RWPE1 (cell line): ENCODE data around the gene GNAQ.

Experiments
- CTCF ChIA-PET: fragments of 350-600 bp; sonication (Branson Sonifier 250); formaldehyde crosslinking; extraction: SDS; loops from one replicate; lab custom pipeline; 2021; lab: Yijun Ruan, JAX
- POLR2A ChIA-PET: fragments of 400-600 bp; formaldehyde crosslinking; extraction: SDS; loops from one replicate; lab custom pipeline; 2020; ENCODE audit warnings: antibody characterized with exemption; ENCODE audit not compliant: low non-redundant PET; lab: Yijun Ruan, JAX
- DNase-seq: peaks from one replicate; pipeline ENCODE4 v3.0.0; 2012; ENCODE audit warnings: low spot score
- H3K27ac ChIP-seq: fragments of 450-650 bp; 2 replicates; pipeline ENCODE4 v1.5.1; 2017
- TF ChIP-seq, protein P1 (sequence below): fragments of 450-650 bp; conservative IDR thresholded peaks from 2 replicates; pipeline ENCODE4 v1.5.1; 2017; ENCODE audit warnings: low read depth, mild to moderate bottlenecking

GNAQ gene

DNA sequence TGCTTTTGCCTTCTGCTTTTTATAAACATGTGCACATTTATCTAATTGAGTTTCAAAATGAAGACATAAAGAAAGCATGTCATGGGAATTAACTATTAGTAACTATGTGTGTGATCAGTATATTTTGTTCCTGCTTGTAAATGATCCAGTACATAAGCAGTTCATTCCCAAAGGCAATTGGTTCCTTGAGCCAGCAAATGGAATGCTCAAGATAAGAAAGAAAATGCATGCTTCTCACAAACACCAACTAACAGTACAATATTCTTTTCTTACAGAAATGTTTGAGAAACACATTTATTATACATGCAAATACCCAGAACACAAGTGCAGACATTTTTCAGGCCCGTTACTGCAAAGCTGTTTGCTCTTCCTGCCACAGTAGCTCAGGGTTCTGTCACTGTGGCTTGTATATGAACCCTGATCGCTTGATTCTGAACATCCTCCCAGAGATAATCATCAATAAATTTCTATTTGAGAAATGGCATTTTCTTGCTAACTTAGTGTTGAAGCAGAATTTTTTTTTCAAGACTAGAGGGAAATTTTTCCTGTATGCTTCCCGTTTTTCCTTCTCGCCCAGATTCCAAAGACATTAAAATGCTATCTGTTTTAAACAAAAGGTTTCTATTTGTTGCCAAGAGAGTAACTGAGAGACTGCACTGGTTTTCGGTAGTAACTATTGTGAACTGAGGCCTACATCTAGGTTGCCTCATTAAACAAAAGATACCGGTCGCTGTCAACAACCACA lies 1.9 kb downstream of the GNAQ start:
- TF ChIP-seq, protein P1, sequence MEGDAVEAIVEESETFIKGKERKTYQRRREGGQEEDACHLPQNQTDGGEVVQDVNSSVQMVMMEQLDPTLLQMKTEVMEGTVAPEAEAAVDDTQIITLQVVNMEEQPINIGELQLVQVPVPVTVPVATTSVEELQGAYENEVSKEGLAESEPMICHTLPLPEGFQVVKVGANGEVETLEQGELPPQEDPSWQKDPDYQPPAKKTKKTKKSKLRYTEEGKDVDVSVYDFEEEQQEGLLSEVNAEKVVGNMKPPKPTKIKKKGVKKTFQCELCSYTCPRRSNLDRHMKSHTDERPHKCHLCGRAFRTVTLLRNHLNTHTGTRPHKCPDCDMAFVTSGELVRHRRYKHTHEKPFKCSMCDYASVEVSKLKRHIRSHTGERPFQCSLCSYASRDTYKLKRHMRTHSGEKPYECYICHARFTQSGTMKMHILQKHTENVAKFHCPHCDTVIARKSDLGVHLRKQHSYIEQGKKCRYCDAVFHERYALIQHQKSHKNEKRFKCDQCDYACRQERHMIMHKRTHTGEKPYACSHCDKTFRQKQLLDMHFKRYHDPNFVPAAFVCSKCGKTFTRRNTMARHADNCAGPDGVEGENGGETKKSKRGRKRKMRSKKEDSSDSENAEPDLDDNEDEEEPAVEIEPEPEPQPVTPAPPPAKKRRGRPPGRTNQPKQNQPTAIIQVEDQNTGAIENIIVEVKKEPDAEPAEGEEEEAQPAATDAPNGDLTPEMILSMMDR, result no peak
- POLR2A ChIA-PET, result no interaction called here
- peak overlapping the region; percentile 91 for H3K27ac ChIP-seq
- CTCF ChIA-PET, result interaction anchor here (0.6 to 1.0 kb wide), 2 partner anchors 110 to 188 kb away, joined by 3 read pairs; no protein-coding TSS in a partner anchor
- no peak for DNase-seq

DNA sequence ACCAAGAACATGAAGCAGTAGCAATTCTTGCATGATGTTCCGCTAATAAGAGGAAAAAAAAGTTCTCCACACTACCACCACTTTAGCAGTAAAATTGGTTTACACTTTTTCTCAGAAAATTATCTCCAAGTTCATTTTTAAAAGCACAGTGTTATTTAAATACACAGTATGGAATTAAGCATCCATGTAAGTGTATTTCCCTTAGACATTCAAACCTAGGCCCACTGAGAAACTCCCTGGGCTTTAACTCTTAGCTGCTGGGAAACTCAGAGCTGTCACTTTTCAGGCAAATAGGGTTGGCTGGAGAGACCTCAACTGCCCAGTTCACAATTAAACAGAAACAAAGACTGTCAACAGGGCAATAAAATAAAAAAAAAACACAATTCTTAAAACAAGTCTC lies 2.7 kb downstream of the GNAQ start:
- H3K27ac ChIP-seq, result no peak overlapping the region
- no peak for DNase-seq
- ChIA-PET CTCF (interaction anchor here (0.6 kb wide), 1 partner anchor 55 kb away, joined by 3 read pairs; no protein-coding TSS in a partner anchor), POLR2A (no interaction called here)
- TF ChIP-seq, protein P1, result no peak

DNA sequence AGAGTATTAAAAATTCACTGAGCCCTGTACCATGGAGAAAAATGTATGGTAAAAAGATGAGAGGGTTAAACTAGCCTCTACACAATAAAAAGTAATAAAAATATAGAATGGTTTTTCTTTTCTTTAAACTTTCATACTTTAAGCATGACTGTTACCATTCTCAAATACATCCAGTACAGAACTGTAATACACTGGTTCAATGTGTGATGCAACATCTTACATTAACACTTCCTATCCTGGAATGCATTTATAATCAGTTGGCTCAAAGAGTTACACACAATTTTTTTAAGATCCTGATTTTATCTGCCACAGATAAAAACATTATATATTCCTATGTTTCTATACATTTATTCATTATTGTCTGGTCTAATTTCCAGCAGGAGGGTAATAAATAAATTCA lies 4.7 kb downstream of the GNAQ start:
- TF ChIP-seq, protein P1, result no peak
- H3K27ac ChIP-seq, result no peak overlapping the region
- POLR2A ChIA-PET, result no interaction called here
- CTCF ChIA-PET, result interaction anchor here (2.1 kb wide), 1 partner anchor 8 kb away, joined by 7 read pairs; no protein-coding TSS in a partner anchor
- peak; percentile 19 for DNase-seq

DNA sequence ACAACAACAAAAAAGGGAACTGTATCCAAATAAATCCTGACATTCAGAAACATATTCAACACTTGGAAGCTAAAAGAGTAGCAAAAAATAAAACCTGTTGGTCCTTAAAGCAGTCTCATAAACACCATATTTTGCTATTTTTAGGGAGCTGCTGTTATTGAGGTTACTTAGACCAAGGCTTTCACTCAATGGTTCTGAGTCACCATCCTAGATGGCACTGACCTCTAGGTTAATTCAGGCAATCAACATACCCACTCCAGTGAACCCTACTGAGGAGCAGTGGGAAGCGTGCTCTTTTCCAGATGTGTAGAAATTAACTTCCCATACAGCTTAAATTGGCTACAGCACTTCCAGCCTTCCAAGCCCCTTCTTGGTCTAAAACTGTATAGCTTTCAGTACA lies 5.2 kb downstream of the GNAQ start:
- no peak for DNase-seq
- no peak overlapping the region for H3K27ac ChIP-seq
- TF ChIP-seq, protein P1, result no peak
- CTCF ChIA-PET, result interaction anchor here (0.6 to 2.1 kb wide), 3 partner anchors 9 to 682 kb away, joined by 4 to 7 read pairs (median 4); no protein-coding TSS in a partner anchor
- POLR2A ChIA-PET, result interaction anchor here (0.5 kb wide), 1 partner anchor 528 kb away, joined by 4 read pairs; no protein-coding TSS in a partner anchor

DNA sequence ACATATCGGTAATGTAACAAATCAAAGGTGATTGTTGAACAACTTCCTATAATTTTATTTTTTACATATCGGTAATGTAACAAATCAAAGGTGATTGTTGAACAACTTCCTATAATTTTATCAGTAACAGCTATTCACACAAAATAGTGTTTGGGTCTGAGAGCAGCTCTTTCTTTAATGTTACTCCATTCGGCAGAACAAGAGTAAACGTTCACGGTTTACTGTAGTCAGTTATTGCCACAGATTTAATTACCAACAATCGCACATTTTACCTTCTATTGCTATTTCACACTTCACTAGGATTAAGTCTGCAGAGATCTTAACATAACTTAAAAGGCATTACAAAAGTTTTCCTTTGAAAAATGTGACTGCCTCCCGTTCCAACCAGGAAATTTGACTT lies 6.4 kb downstream of the GNAQ start:
- ChIA-PET POLR2A (no interaction called here), CTCF (interaction anchor here (0.6 to 2.1 kb wide), 2 partner anchors 10 to 213 kb away, joined by 3 to 7 read pairs; no protein-coding TSS in a partner anchor)
- TF ChIP-seq, protein P1, result no peak
- no peak overlapping the region for H3K27ac ChIP-seq
- no peak for DNase-seq

DNA sequence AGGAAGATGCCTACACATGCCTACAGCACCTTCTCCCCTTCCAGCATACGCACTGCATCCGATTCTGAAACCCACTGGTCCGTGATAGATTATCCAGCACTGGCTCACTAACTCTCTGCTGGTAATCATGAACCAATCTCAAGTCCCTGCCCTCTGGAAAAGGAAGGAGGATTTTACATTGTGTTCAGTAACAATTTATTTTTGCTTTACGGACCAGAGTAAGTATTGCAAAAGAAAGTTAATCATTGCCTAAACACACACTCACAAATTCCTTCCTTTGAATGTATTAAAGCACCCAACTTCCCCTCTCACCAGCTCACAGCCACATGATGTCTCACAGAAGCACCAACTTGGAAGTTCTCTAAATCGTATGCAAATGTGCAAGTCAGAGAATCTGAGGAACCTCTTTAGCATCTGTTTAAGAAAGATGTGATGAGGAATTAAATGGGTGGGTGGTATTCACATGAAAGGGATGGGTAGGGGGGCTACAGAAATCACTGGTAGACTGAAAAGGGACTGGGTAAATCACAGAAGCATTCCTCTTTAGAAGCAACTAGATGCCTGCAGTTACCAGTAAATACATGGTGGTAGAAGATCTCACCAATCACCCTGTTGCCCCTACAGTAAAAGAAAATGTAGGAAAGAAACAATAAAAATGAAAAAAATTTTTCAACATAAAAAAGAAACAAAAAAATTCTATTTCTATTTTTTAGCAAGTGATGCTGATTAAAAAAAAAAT lies 8.4 kb downstream of the GNAQ start:
- TF ChIP-seq, protein P1, result no peak
- POLR2A ChIA-PET, result no interaction called here
- H3K27ac ChIP-seq, result no peak overlapping the region
- DNase-seq, result no peak
- CTCF ChIA-PET, result no interaction called here
